Subcutaneous adipose tissue (tissue), 4 donors: ENCODE data around the gene CSTB. TPM values are rescaled to one million over a fixed set of nuclear protein-coding genes. Genes with fewer than 3 reads are reported as not detected.

Experiments used
- total RNA-seq, 4 donors: library from RNA; depleted of rRNA; stranded (reverse); fragments of >200 nt; gene quantifications; one replicate each; pipeline ENCODE4 v1.1.0, GENCODE V29; 2016
- TF ChIP-seq, protein P1 (sequence below): fragments of 450-650 bp; IDR thresholded peaks from one replicate; pipeline ENCODE4 v1.5.1; 2016; ENCODE audit warnings: low read depth, mild to moderate bottlenecking, control low read depth, antibody characterized with exemption, moderate library complexity

CSTB gene
- total RNA-seq, 4 donors from 2014 or later, result 14.5 to 61.4 (median 34.9) TPM

DNA sequence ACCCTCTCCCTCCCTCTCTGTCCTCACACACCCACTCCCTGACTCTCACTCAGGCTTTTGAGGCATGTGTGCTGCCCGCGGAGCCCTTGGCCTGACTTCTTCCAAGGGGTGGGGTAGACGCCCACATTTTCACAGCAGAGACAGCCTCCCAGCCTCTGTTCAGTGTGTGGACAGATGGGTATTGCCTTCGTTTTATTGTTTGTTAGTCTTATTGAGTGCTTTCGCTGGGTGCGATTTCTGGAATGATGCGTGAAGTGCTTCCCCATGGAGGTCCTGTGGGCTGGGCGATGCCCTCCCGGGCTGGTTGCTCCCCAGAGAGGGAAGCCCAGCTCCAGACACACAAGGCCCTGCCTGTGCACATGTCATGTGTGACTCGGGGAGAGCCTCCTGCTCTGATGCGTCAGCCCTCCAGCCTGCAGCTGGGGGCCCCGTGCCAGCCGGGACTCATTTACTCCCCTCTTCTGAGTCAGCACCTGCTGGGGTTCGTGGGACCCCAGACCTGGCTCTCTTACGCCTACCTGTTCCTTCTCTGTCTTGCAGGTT is 42.5 kb downstream of the CSTB start:
- TF ChIP-seq, protein P1, sequence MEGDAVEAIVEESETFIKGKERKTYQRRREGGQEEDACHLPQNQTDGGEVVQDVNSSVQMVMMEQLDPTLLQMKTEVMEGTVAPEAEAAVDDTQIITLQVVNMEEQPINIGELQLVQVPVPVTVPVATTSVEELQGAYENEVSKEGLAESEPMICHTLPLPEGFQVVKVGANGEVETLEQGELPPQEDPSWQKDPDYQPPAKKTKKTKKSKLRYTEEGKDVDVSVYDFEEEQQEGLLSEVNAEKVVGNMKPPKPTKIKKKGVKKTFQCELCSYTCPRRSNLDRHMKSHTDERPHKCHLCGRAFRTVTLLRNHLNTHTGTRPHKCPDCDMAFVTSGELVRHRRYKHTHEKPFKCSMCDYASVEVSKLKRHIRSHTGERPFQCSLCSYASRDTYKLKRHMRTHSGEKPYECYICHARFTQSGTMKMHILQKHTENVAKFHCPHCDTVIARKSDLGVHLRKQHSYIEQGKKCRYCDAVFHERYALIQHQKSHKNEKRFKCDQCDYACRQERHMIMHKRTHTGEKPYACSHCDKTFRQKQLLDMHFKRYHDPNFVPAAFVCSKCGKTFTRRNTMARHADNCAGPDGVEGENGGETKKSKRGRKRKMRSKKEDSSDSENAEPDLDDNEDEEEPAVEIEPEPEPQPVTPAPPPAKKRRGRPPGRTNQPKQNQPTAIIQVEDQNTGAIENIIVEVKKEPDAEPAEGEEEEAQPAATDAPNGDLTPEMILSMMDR, result no peak

DNA sequence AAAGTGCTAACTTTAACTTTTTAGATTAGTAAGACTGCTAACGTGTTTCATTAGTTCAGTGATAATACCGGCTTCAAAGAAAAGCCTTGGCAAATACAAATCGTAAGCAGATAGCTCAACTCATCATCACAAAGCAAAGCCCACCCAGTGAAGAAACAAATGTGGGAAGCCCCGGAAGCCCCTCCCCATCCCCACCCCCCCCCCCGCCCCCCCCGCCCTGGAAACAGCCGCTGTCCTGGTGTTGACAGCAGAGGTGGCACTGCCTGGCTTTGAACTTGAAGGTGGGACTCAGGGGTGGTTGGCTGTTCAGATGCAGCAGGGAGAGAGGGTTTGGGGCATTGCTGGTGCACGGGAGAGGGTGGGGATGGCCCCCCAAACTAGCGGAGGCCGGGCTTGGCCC is 43.0 kb downstream of the CSTB start:
- TF ChIP-seq, protein P1, result no peak

GRCh38 chr21:43731891-43732711 is 44.0 kb downstream of the CSTB start:
- TF ChIP-seq, protein P1, result no peak

GRCh38 chr21:43731476-43731875 is 44.6 kb downstream of the CSTB start:
- TF ChIP-seq, protein P1, result no peak

GRCh38 chr21:43728467-43729390 is 47.4 kb downstream of the CSTB start:
- TF ChIP-seq, protein P1, result no peak

DNA sequence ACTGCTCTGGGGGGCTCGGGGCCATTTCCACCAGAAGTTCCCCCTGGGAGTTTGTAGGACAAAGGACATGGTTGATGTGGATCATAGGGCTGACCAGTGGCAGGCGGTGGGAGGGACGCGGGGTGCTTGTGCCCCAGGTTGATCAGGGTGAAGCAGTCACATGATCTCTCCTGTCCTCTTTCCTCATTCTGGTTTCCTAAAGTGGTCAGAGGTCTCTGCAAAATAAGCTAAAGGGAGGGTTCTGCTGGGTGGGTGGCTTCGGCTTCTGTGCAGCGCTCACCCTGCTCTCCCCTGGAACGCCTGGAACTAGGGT is 48.0 kb downstream of the CSTB start:
- TF ChIP-seq, protein P1, result no peak
